ENCODE data around the gene LDLRAD3. TPM values are rescaled to one million over a fixed set of nuclear protein-coding genes. Genes with fewer than 3 reads are reported as not detected.

Gene LDLRAD3
- total RNA-seq, 1 experiment from 2014 or later: 55.7 TPM

GRCh38 chr11:35946766-35947165 is 2.9 kb downstream of the LDLRAD3 start:
- ChIA-PET CTCF (no interaction called here), POLR2A (no interaction called here)
- Mint-ChIP-seq H3K27ac (ENCODE audit: low read depth, unreplicated experiment) (peak overlapping the region; percentile 73), H3K36me3 (ENCODE audit: insufficient read depth, unreplicated experiment) (no peaks in the 10 kb centered on the region), H3K27me3 (ENCODE audit: insufficient read depth, unreplicated experiment) (no peaks in the 10 kb centered on the region), H3K4me3 (ENCODE audit: unreplicated experiment) (peak overlapping the region; percentile 93), H3K9me3 (ENCODE audit: unreplicated experiment) (no peaks in the 10 kb centered on the region), H3K4me1 (ENCODE audit: insufficient read depth, unreplicated experiment) (peaks cover 59% of the 10 kb centered on the region)
- intact Hi-C loops (cut with micrococcal nuclease): no loop called here
- BruUV-seq (replicated peaks): no TSS peak
- no peak for TF ChIP-seq CTCF (IDR thresholded peaks at IDR 0.05; ENCODE audit: unreplicated experiment)
- DNase-seq (ENCODE audit: unreplicated experiment): no peak

GRCh38 chr11:35947437-35947836 is 3.6 kb downstream of the LDLRAD3 start:
- intact Hi-C loops (cut with micrococcal nuclease): no loop called here
- no peaks in the 10 kb centered on the region for H3K36me3 Mint-ChIP-seq (ENCODE audit: insufficient read depth, unreplicated experiment)
- H3K4me3 Mint-ChIP-seq (ENCODE audit: unreplicated experiment): no peak overlapping the region
- H3K9me3 Mint-ChIP-seq (ENCODE audit: unreplicated experiment): no peaks in the 10 kb centered on the region
- ChIA-PET CTCF (interaction anchor here (0.7 to 1.0 kb wide), 2 partner anchors 14 to 72 kb away, joined by 3 read pairs; no protein-coding TSS in a partner anchor), POLR2A (interaction anchor here (0.6 to 1.4 kb wide), 5 partner anchors 16 to 1395 kb away, joined by 3 to 10 read pairs (median 3); no protein-coding TSS in a partner anchor)
- DNase-seq (ENCODE audit: unreplicated experiment): no peak
- BruUV-seq (replicated peaks): no TSS peak
- H3K4me1 Mint-ChIP-seq (ENCODE audit: insufficient read depth, unreplicated experiment): peaks cover 66% of the 10 kb centered on the region
- H3K27ac Mint-ChIP-seq (ENCODE audit: low read depth, unreplicated experiment): no peak overlapping the region
- no peak for TF ChIP-seq CTCF (IDR thresholded peaks at IDR 0.05; ENCODE audit: unreplicated experiment)
- H3K27me3 Mint-ChIP-seq (ENCODE audit: insufficient read depth, unreplicated experiment): no peaks in the 10 kb centered on the region

GRCh38 chr11:35949242-35949641 is 5.4 kb downstream of the LDLRAD3 start:
- no peaks in the 10 kb centered on the region for H3K9me3 Mint-ChIP-seq (ENCODE audit: unreplicated experiment)
- CTCF ChIA-PET: interaction anchor here (0.6 to 2.5 kb wide), 4 partner anchors 26 to 181 kb away, joined by 3 to 13 read pairs (median 4); no protein-coding TSS in a partner anchor

GRCh38 chr11:35950082-35950481 is 6.2 kb downstream of the LDLRAD3 start:
- TF ChIP-seq CTCF (IDR thresholded peaks at IDR 0.05; ENCODE audit: unreplicated experiment): no peak
- Mint-ChIP-seq H3K27ac (ENCODE audit: low read depth, unreplicated experiment) (peak overlapping the region; percentile 29), H3K4me1 (ENCODE audit: insufficient read depth, unreplicated experiment) (peaks cover 91% of the 10 kb centered on the region), H3K4me3 (ENCODE audit: unreplicated experiment) (no peak overlapping the region), H3K36me3 (ENCODE audit: insufficient read depth, unreplicated experiment) (no peaks in the 10 kb centered on the region), H3K9me3 (ENCODE audit: unreplicated experiment) (no peaks in the 10 kb centered on the region), H3K27me3 (ENCODE audit: insufficient read depth, unreplicated experiment) (no peaks in the 10 kb centered on the region)
- ChIA-PET CTCF (interaction anchor here (0.5 to 2.5 kb wide), 5 partner anchors 25 to 540 kb away, joined by 3 to 13 read pairs (median 4); no protein-coding TSS in a partner anchor), POLR2A (interaction anchor here (0.7 to 5.2 kb wide), 4 partner anchors 22 to 128 kb away, joined by 3 to 25 read pairs (median 4); no protein-coding TSS in a partner anchor)
- intact Hi-C loops (cut with micrococcal nuclease): no loop called here
- BruUV-seq (replicated peaks): no TSS peak
- no peak for DNase-seq (ENCODE audit: unreplicated experiment)

More at GRCh38 chr11:35949242-35949641, 5.4 kb downstream of the LDLRAD3 start:
- no peak for TF ChIP-seq CTCF (IDR thresholded peaks at IDR 0.05; ENCODE audit: unreplicated experiment)
- DNase-seq (ENCODE audit: unreplicated experiment): no peak
- Mint-ChIP-seq H3K27me3 (ENCODE audit: insufficient read depth, unreplicated experiment) (no peaks in the 10 kb centered on the region), H3K27ac (ENCODE audit: low read depth, unreplicated experiment) (peak overlapping the region; percentile 29), H3K4me1 (ENCODE audit: insufficient read depth, unreplicated experiment) (peaks cover 84% of the 10 kb centered on the region), H3K4me3 (ENCODE audit: unreplicated experiment) (no peak overlapping the region), H3K36me3 (ENCODE audit: insufficient read depth, unreplicated experiment) (no peaks in the 10 kb centered on the region)
- intact Hi-C loops (cut with micrococcal nuclease): no loop called here
- POLR2A ChIA-PET: interaction anchor here (0.6 to 5.2 kb wide), 5 partner anchors 15 to 419 kb away, joined by 3 to 25 read pairs (median 4); no protein-coding TSS in a partner anchor
- BruUV-seq (replicated peaks): no TSS peak
